Hepatocyte (in vitro differentiated cells): ENCODE results near the gene CHD5. TPM values are rescaled to one million over a fixed set of nuclear protein-coding genes. Genes with fewer than 3 reads are reported as not detected.

Experiments
- DNase-seq: peaks from one replicate; pipeline ENCODE4 v3.0.0-alpha.2; 2016; ENCODE audit warnings: low spot score
- H2AFZ ChIP-seq: fragments of 200-600 bp; sonication (generic); 2 replicates; pipeline ENCODE4 v1.6.0; 2016; ENCODE audit warnings: antibody characterized with exemption, mild to moderate bottlenecking
- H3K27ac ChIP-seq: fragments of 200-600 bp; sonication (generic); 2 replicates; pipeline ENCODE4 v1.5.1; 2016; ENCODE audit warnings: mild to moderate bottlenecking
- H3K27me3 ChIP-seq: fragments of 200-600 bp; sonication (generic); 2 replicates; pipeline ENCODE4 v1.6.1; 2016
- H3K36me3 ChIP-seq: fragments of 200-600 bp; sonication (generic); replicated peaks from 2 replicates; pipeline ENCODE4 v1.5.1; 2016; ENCODE audit warnings: low read depth; ENCODE audit not compliant: insufficient read depth
- H3K4me1 ChIP-seq: fragments of 200-600 bp; sonication (generic); 2 replicates; pipeline ENCODE4 v1.5.1; 2016; ENCODE audit warnings: mild to moderate bottlenecking, moderate library complexity; ENCODE audit not compliant: insufficient read depth
- H3K4me2 ChIP-seq: fragments of 200-600 bp; sonication (generic); 2 replicates; pipeline ENCODE4 v1.6.0; 2016
- H3K4me3 ChIP-seq: fragments of 200-600 bp; sonication (generic); 2 replicates; pipeline ENCODE4 v1.5.1; 2016; ENCODE audit warnings: mild to moderate bottlenecking
- H3K79me2 ChIP-seq: fragments of 200-600 bp; sonication (generic); 2 replicates; pipeline ENCODE4 v1.6.0; 2017; ENCODE audit warnings: mild to moderate bottlenecking
- H3K9me2 ChIP-seq: fragments of 200-600 bp; sonication (generic); replicated peaks from 2 replicates; pipeline ENCODE4 v1.6.0; 2017; ENCODE audit warnings: mild to moderate bottlenecking; ENCODE audit not compliant: insufficient read depth
- H3K9me3 ChIP-seq: fragments of 200-600 bp; sonication (generic); 2 replicates; pipeline ENCODE4 v1.5.1; 2016; ENCODE audit warnings: low read depth, mild to moderate bottlenecking
- H4K20me1 ChIP-seq: fragments of 200-600 bp; sonication (generic); 2 replicates; pipeline ENCODE4 v1.6.0; 2016; ENCODE audit warnings: mild to moderate bottlenecking; ENCODE audit not compliant: insufficient read depth, poor library complexity, severe bottlenecking
- CTCF ChIP-seq: fragments of 200-600 bp; sonication (generic); IDR thresholded peaks from 2 replicates; pipeline ENCODE4 v1.5.1; 2016; ENCODE audit warnings: antibody characterized with exemption, mild to moderate bottlenecking; ENCODE audit not compliant: poor library complexity
- EZH2 ChIP-seq: fragments of 200-600 bp; sonication (generic); IDR thresholded peaks from 2 replicates; pipeline ENCODE4 v1.6.1; 2016; ENCODE audit warnings: antibody characterized with exemption, mild to moderate bottlenecking, borderline replicate concordance
- EZH2phosphoT487 ChIP-seq: fragments of 200-600 bp; sonication (generic); IDR thresholded peaks from one replicate; pipeline ENCODE4 v1.6.1; 2018; ENCODE audit warnings: antibody characterized with exemption, mild to moderate bottlenecking, low read depth, moderate library complexity; ENCODE audit not compliant: unreplicated experiment, severe bottlenecking
- WGBS: methylation state at CpG from one replicate; pipeline ENCODE4 v1.1.6; 2016; ENCODE audit warnings: low lambda C conversion rate; ENCODE audit errors: missing lambda C conversion rate; 5-methylcytosine and 5-hydroxymethylcytosine counted together
- polyA plus RNA-seq: library from polyadenylated mRNA; unstranded; fragments of >200 nt; fragmentation: Nextera tagmentation; extraction: Ambion mirVana; gene quantifications from 2 replicates; pipeline ENCODE4 v1.2.1, GENCODE V29; 2016
- total RNA-seq: library from RNA; depleted of rRNA; stranded (reverse); fragments of >200 nt; gene quantifications from 2 replicates; pipeline ENCODE4 v1.2.3, GENCODE V29; 2014

The CHD5 gene
- total and polyA plus RNA-seq, 2 experiments from 2014 or later = 0.13 TPM; not detected in 1

GRCh38 chr1:6210591-6211355 lies 30.7 kb upstream of the CHD5 start:
- H3K27me3 ChIP-seq = no peaks in the 10 kb centered on the region
- H3K4me3 ChIP-seq = no peak overlapping the region
- peaks cover 6% of the 10 kb centered on the region for H3K79me2 ChIP-seq
- no peak for TF ChIP-seq CTCF
- no peak for TF ChIP-seq EZH2
- no peak for TF ChIP-seq EZH2phosphoT487
- H3K27ac ChIP-seq = no peak overlapping the region
- peaks cover 24% of the 10 kb centered on the region for H3K4me1 ChIP-seq
- no peaks in the 10 kb centered on the region for H3K36me3 ChIP-seq
- no peaks in the 10 kb centered on the region for H3K9me3 ChIP-seq
- WGBS = 93% methylated on average over 26 of the region's 29 CpGs
- no peak for DNase-seq
- H4K20me1 ChIP-seq = no peaks in the 10 kb centered on the region
- H3K9me2 ChIP-seq = no peaks in the 10 kb centered on the region
- H2AFZ ChIP-seq = no peak overlapping the region
- H3K4me2 ChIP-seq = no peak overlapping the region

GRCh38 chr1:6209661-6210580 lies 29.8 kb upstream of the CHD5 start:
- Histone ChIP-seq H3K4me3 (no peak overlapping the region), H3K9me3 (no peaks in the 10 kb centered on the region), H3K36me3 (no peaks in the 10 kb centered on the region), H3K4me2 (peak overlapping the region; percentile 95), H3K79me2 (peaks cover 6% of the 10 kb centered on the region), H3K27me3 (no peaks in the 10 kb centered on the region), H3K9me2 (no peaks in the 10 kb centered on the region), H2AFZ (no peak overlapping the region), H3K27ac (no peak overlapping the region), H4K20me1 (no peaks in the 10 kb centered on the region), H3K4me1 (peaks cover 29% of the 10 kb centered on the region)
- WGBS = 89% methylated on average over 10 of the region's 17 CpGs
- DNase-seq = no peak
- TF ChIP-seq EZH2 (no peak), CTCF (no peak), EZH2phosphoT487 (no peak)

GRCh38 chr1:6208723-6209660 lies 28.9 kb upstream of the CHD5 start:
- Histone ChIP-seq H2AFZ (peak overlapping the region; percentile 40), H3K4me1 (peaks cover 33% of the 10 kb centered on the region), H3K79me2 (peaks cover 6% of the 10 kb centered on the region), H4K20me1 (no peaks in the 10 kb centered on the region), H3K4me2 (peak overlapping the region; percentile 95), H3K4me3 (no peak overlapping the region), H3K9me2 (no peaks in the 10 kb centered on the region), H3K36me3 (no peaks in the 10 kb centered on the region), H3K27ac (no peak overlapping the region), H3K27me3 (no peaks in the 10 kb centered on the region), H3K9me3 (no peaks in the 10 kb centered on the region)
- WGBS = 14% methylated on average over 59 of the region's 99 CpGs
- TF ChIP-seq EZH2phosphoT487 (no peak), CTCF (peak; percentile 43)
- DNase-seq = peak; percentile 72
